HAP-1 (cell line): ENCODE data around the gene ZNF844.
A peak's percentile ranks its signal among the peaks of the same experiment; 100 is the strongest.

Experiments used
- DNase-seq, 2 experiments: peaks; one replicate each; pipeline ENCODE4 v3.0.0-alpha.2; 2016 to 2020; ENCODE audit warnings: low spot score in 2 of 2
- H3K27me3 ChIP-seq: fragments of 250-450 bp; sonication (Bioruptor Pico); 2 replicates; pipeline ENCODE4 v1.5.1; 2020; ENCODE audit warnings: low read depth, mild to moderate bottlenecking, moderate library complexity
- H3K36me3 ChIP-seq: fragments of 250-450 bp; sonication (Bioruptor Pico); replicated peaks from 2 replicates; pipeline ENCODE4 v1.5.1; 2020; ENCODE audit warnings: mild to moderate bottlenecking
- H3K4me1 ChIP-seq: fragments of 250-450 bp; sonication (Bioruptor Pico); 2 replicates; pipeline ENCODE4 v1.5.1; 2020; ENCODE audit warnings: mild to moderate bottlenecking
- H3K4me3 ChIP-seq: fragments of 250-450 bp; sonication (Bioruptor Pico); 2 replicates; pipeline ENCODE4 v1.5.1; 2020; ENCODE audit warnings: mild to moderate bottlenecking, moderate library complexity
- H3K9me3 ChIP-seq: fragments of 250-450 bp; sonication (Bioruptor Pico); 2 replicates; pipeline ENCODE4 v1.5.1; 2020; ENCODE audit warnings: mild to moderate bottlenecking, moderate library complexity
- in situ Hi-C: fragments of 300-500 bp; cut with MboI; formaldehyde crosslinking; loops from 3 replicates; pipeline ENCODE4 v1.14.3; 2020; ENCODE audit warnings: low sequenced_read_pairs, inconsistent platforms, mixed read lengths

The ZNF844 gene

DNA sequence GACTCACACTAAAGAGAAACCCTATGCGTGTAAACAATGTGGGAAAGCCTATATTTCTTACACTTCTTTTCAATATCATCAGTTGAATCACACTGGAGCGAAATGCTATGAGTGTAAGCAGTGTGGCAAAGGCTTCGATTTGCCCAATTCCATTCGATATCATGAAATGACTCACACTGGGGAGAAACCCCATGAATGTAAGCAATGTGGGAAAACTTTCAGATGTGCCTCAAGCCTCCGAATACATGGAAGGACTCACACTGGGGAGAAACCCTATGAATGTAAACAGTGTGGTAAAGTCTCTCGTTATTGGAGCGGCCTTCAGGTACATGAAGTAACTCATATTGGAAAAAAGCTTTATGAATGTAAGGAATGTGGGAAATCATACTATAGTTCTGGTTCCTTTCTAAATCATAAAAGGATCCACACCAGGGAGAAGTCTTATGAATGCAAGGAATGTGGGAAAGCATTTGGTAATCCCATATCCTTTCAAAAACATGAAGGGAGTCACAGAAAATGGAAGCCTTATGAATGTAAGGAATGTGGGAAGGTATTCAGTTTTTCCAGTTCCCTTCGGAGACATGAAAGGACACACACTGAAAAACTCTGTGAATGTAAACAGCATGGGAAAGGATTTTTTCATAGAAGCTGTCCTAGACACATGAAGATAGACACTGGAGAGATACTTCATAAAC lies 47.6 kb downstream of the ZNF844 start:
- H3K27me3 ChIP-seq: no peaks in the 10 kb centered on the region
- H3K36me3 ChIP-seq: no peaks in the 10 kb centered on the region
- no peak for DNase-seq
- H3K9me3 ChIP-seq: peaks cover 15% of the 10 kb centered on the region; the same call in 1 of the 2 replicates
- no peak overlapping the region for H3K4me3 ChIP-seq
- no peaks in the 10 kb centered on the region for H3K4me1 ChIP-seq
- in situ Hi-C loops: no loop called here

GRCh38 chr19:12112701-12113100 lies 48.2 kb downstream of the ZNF844 start:
- H3K4me3 ChIP-seq: no peak overlapping the region
- H3K9me3 ChIP-seq: peaks cover 15% of the 10 kb centered on the region; the same call in 1 of the 2 replicates
- no peaks in the 10 kb centered on the region for H3K4me1 ChIP-seq
- in situ Hi-C loops: no loop called here
- H3K27me3 ChIP-seq: no peaks in the 10 kb centered on the region
- no peaks in the 10 kb centered on the region for H3K36me3 ChIP-seq
- DNase-seq: no peak

GRCh38 chr19:12113121-12113520 lies 48.6 kb downstream of the ZNF844 start:
- Histone ChIP-seq H3K4me3 (no peak overlapping the region), H3K4me1 (no peaks in the 10 kb centered on the region), H3K27me3 (no peaks in the 10 kb centered on the region), H3K36me3 (no peaks in the 10 kb centered on the region), H3K9me3 (peaks cover 15% of the 10 kb centered on the region; the same call in 1 of the 2 replicates)
- no peak for DNase-seq
- in situ Hi-C loops: no loop called here

- Histone ChIP-seq H3K4me3 (no peak overlapping the region), H3K4me1 (no peaks in the 10 kb centered on the region), H3K27me3 (no peaks in the 10 kb centered on the region), H3K36me3 (no peaks in the 10 kb centered on the region), H3K9me3 (peaks cover 10% of the 10 kb centered on the region; the same call in 1 of the 2 replicates)
- in situ Hi-C loops: no loop called here
- DNase-seq: no peak
These were observed 52.9 kb downstream of the ZNF844 start for GRCh38 chr19:12117201-12117970.

DNA sequence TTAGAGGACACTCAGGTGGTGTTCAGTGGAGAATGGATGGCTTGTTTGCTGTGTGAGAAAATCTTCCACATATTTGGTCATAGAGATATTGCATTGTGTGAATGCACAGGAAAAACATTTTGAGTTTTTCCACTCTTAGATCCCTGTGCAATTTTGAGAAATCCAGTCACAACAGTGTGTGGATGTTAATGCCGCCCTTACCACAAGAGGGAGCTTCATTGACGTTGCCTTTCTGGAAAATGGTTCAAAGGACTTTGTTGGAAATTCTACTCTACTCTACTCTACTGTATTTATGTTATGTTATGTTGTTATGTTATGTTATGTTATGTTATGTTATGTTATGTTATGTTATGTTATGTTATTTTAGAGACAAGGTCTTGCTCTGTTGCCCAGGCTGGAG lies 62.2 kb downstream of the ZNF844 start:
- DNase-seq: peak in 1 of 2 experiments; percentile 18
- no peaks in the 10 kb centered on the region for H3K36me3 ChIP-seq
- in situ Hi-C loops: no loop called here
- no peaks in the 10 kb centered on the region for H3K27me3 ChIP-seq
- H3K4me1 ChIP-seq: no peaks in the 10 kb centered on the region
- no peak overlapping the region for H3K4me3 ChIP-seq
- no peaks in the 10 kb centered on the region for H3K9me3 ChIP-seq
